Medulla oblongata (tissue), 1 donor: ENCODE measurements around the gene CTNNA2.
A peak's percentile ranks its signal among the peaks of the same experiment; 100 is the strongest.

Experiments
- DNase-seq: peaks from one replicate; pipeline ENCODE4 v3.0.0-alpha.2; 2015; ENCODE audit errors: extremely low spot score

Gene CTNNA2

GRCh38 chr2:79612999-79613398 is 100.1 kb downstream of the CTNNA2 start:
- no peak for DNase-seq

- no peak for DNase-seq
These were observed 106.6 kb downstream of the CTNNA2 start for GRCh38 chr2:79619442-79619841.

- DNase-seq = no peak
These were observed 107.1 kb downstream of the CTNNA2 start for GRCh38 chr2:79619976-79620375.

- DNase-seq = no peak
These were observed 107.8 kb downstream of the CTNNA2 start for GRCh38 chr2:79620679-79621078.

- DNase-seq = no peak
These were observed 108.4 kb downstream of the CTNNA2 start for GRCh38 chr2:79621252-79621651.

- no peak for DNase-seq
These were observed 108.9 kb downstream of the CTNNA2 start for GRCh38 chr2:79621755-79622154.

GRCh38 chr2:79622508-79622907 is 109.7 kb downstream of the CTNNA2 start:
- DNase-seq = no peak

- DNase-seq = no peak
These were observed 114.4 kb downstream of the CTNNA2 start for GRCh38 chr2:79627237-79627636.

GRCh38 chr2:79630060-79630459 is 117.2 kb downstream of the CTNNA2 start:
- DNase-seq = no peak

GRCh38 chr2:79630972-79631557 is 118.2 kb downstream of the CTNNA2 start:
- no peak for DNase-seq

- DNase-seq = no peak
These were observed 125.6 kb downstream of the CTNNA2 start for GRCh38 chr2:79638410-79638809.

- DNase-seq = no peak
These were observed 126.1 kb downstream of the CTNNA2 start for GRCh38 chr2:79638954-79639353.

- no peak for DNase-seq
These were observed 127.2 kb downstream of the CTNNA2 start for GRCh38 chr2:79640001-79640400.

- no peak for DNase-seq
These were observed 136.7 kb downstream of the CTNNA2 start for GRCh38 chr2:79649531-79649930.

- peak; percentile 6 for DNase-seq
These were observed 147.7 kb downstream of the CTNNA2 start for GRCh38 chr2:79660557-79660956.

- no peak for DNase-seq
These were observed 152.2 kb downstream of the CTNNA2 start for GRCh38 chr2:79665091-79665490.

GRCh38 chr2:79666430-79666829 is 153.6 kb downstream of the CTNNA2 start:
- no peak for DNase-seq

- no peak for DNase-seq
These were observed 156.9 kb downstream of the CTNNA2 start for GRCh38 chr2:79669714-79670113.

GRCh38 chr2:79670198-79670597 is 157.3 kb downstream of the CTNNA2 start:
- no peak for DNase-seq

- no peak for DNase-seq
These were observed 174.0 kb downstream of the CTNNA2 start for GRCh38 chr2:79686884-79687283.

- DNase-seq = no peak
These were observed 182.4 kb downstream of the CTNNA2 start for GRCh38 chr2:79695248-79695647.

GRCh38 chr2:79697200-79697599 is 184.3 kb downstream of the CTNNA2 start:
- no peak for DNase-seq

- no peak for DNase-seq
These were observed 187.8 kb downstream of the CTNNA2 start for GRCh38 chr2:79700651-79701050.

GRCh38 chr2:79702905-79703304 is 190.1 kb downstream of the CTNNA2 start:
- no peak for DNase-seq
